GM23338 (cell line): ENCODE data around the gene RHBDF2. TPM values are rescaled to one million over a fixed set of nuclear protein-coding genes. Genes with fewer than 3 reads are reported as not detected.

ENCODE experiments used
- ATAC-seq: fragments of 200-7000 bp; cut with Tn5 transposase; 3 replicates; pipeline ENCODE4 v1.9.1; 2020
- DNase-seq: peaks from one replicate; pipeline ENCODE4 v3.0.0-alpha.2; 2015; ENCODE audit warnings: low spot score
- H2AFZ ChIP-seq: fragments of 200-600 bp; sonication (generic); 2 replicates; pipeline ENCODE4 v1.8.0; 2016; ENCODE audit warnings: antibody characterized with exemption, mild to moderate bottlenecking, moderate library complexity
- H3F3A ChIP-seq: fragments of 200-600 bp; sonication (generic); replicated peaks from 2 replicates; pipeline ENCODE4 v1.8.0; 2017; ENCODE audit warnings: antibody characterized with exemption, mixed run types, low read depth
- H3K27ac ChIP-seq: fragments of 200-600 bp; sonication (generic); 2 replicates; pipeline ENCODE4 v1.6.1; 2016; ENCODE audit warnings: low read depth
- H3K27me3 ChIP-seq: fragments of 200-600 bp; sonication (generic); 2 replicates; pipeline ENCODE4 v1.8.0; 2016; ENCODE audit warnings: mild to moderate bottlenecking, mixed run types, moderate library complexity; ENCODE audit not compliant: insufficient read depth
- H3K36me3 ChIP-seq: fragments of 200-600 bp; sonication (generic); 2 replicates; pipeline ENCODE4 v1.8.0; 2016; ENCODE audit warnings: mild to moderate bottlenecking; ENCODE audit not compliant: insufficient read depth
- H3K4me1 ChIP-seq: fragments of 200-600 bp; sonication (generic); 2 replicates; pipeline ENCODE4 v1.8.0; 2016; ENCODE audit warnings: mild to moderate bottlenecking, moderate library complexity; ENCODE audit not compliant: insufficient read depth
- H3K4me2 ChIP-seq: fragments of 200-600 bp; sonication (generic); 2 replicates; pipeline ENCODE4 v1.7.1; 2017; ENCODE audit warnings: mixed run types
- H3K4me3 ChIP-seq: fragments of 200-600 bp; sonication (generic); 2 replicates; pipeline ENCODE4 v1.6.1; 2016; ENCODE audit warnings: mixed run types
- H3K79me2 ChIP-seq: fragments of 200-600 bp; sonication (generic); replicated peaks from 2 replicates; pipeline ENCODE4 v1.8.0; 2017; ENCODE audit warnings: mild to moderate bottlenecking; ENCODE audit not compliant: insufficient read depth
- H3K9me2 ChIP-seq: fragments of 200-600 bp; sonication (generic); 2 replicates; pipeline ENCODE4 v1.8.0; 2017; ENCODE audit not compliant: insufficient read depth
- H4K20me1 ChIP-seq: fragments of 200-600 bp; sonication (generic); replicated peaks from 2 replicates; pipeline ENCODE4 v1.8.0; 2017; ENCODE audit warnings: mild to moderate bottlenecking; ENCODE audit not compliant: insufficient read depth
- H3K27ac Mint-ChIP-seq: 2 replicates; pipeline ENCODE4 v1.8.0; 2020; ENCODE audit warnings: inconsistent platforms, mild to moderate bottlenecking, moderate library complexity, mixed read lengths
- H3K27me3 Mint-ChIP-seq: 3 replicates; pipeline ENCODE4 v1.8.0; 2022; ENCODE audit warnings: low read depth, mild to moderate bottlenecking, moderate library complexity, mixed read lengths, inconsistent platforms; ENCODE audit not compliant: insufficient read depth, poor library complexity
- H3K36me3 Mint-ChIP-seq: 3 replicates; pipeline ENCODE4 v1.8.0; 2021; ENCODE audit warnings: low read depth, mild to moderate bottlenecking, inconsistent platforms, moderate library complexity, mixed read lengths
- H3K4me1 Mint-ChIP-seq: 3 replicates; pipeline ENCODE4 v1.8.0; 2020; ENCODE audit warnings: mild to moderate bottlenecking, inconsistent platforms, mixed read lengths
- H3K4me3 Mint-ChIP-seq: 3 replicates; pipeline ENCODE4 v1.8.0; 2021; ENCODE audit warnings: moderate library complexity, mild to moderate bottlenecking, inconsistent platforms, mixed read lengths
- H3K9me3 Mint-ChIP-seq: 3 replicates; pipeline ENCODE4 v1.8.0; 2020; ENCODE audit warnings: moderate library complexity, mild to moderate bottlenecking, inconsistent platforms, mixed read lengths
- CREB1 ChIP-seq: fragments of 250-450 bp; sonication (Bioruptor Pico); IDR thresholded peaks from 2 replicates; pipeline ENCODE4 v1.5.0; 2020; ENCODE audit warnings: low read depth, mild to moderate bottlenecking, moderate library complexity
- CTCF ChIP-seq, 2 experiments: fragments of 200-600 bp in 1 of 2; sonication (generic) in 1 of 2; conservative IDR thresholded peaks; 2 replicates each; pipeline versions ENCODE4 v1.5.1 to v1.6.1; 2016 to 2017; ENCODE audit warnings: antibody characterized with exemption in 2 of 2, low read depth in 2 of 2, mild to moderate bottlenecking in 2 of 2, moderate library complexity in 1 of 2
- EZH2phosphoT487 ChIP-seq: fragments of 200-600 bp; sonication (generic); IDR thresholded peaks from one replicate; pipeline ENCODE4 v1.8.1; 2018; ENCODE audit warnings: antibody characterized with exemption; ENCODE audit not compliant: unreplicated experiment
- JUNB ChIP-seq: IDR thresholded peaks from one replicate; pipeline ENCODE4 v1.6.1; 2016; ENCODE audit warnings: antibody characterized with exemption; ENCODE audit not compliant: unreplicated experiment
- POLR2AphosphoS5 ChIP-seq: IDR thresholded peaks from 2 replicates; pipeline ENCODE4 v1.6.1; 2016; ENCODE audit warnings: antibody characterized with exemption, low read depth
- REST ChIP-seq: IDR thresholded peaks from one replicate; pipeline ENCODE4 v1.6.1; 2018; ENCODE audit warnings: antibody characterized with exemption; ENCODE audit not compliant: unreplicated experiment
- STAT1 ChIP-seq: IDR thresholded peaks from one replicate; pipeline ENCODE4 v1.6.1; 2016; ENCODE audit warnings: antibody characterized with exemption; ENCODE audit not compliant: unreplicated experiment
- ZNF331 ChIP-seq: fragments of 250-450 bp; sonication (Bioruptor Pico); IDR thresholded peaks from 2 replicates; pipeline ENCODE4 v1.5.0; 2020; ENCODE audit warnings: low read depth, mild to moderate bottlenecking, moderate library complexity
- ZNF462 ChIP-seq: fragments of 250-450 bp; sonication (Bioruptor Pico); IDR thresholded peaks from 2 replicates; pipeline ENCODE4 v1.5.0; 2020; ENCODE audit warnings: mild to moderate bottlenecking, moderate library complexity
- polyA plus RNA-seq: library from polyadenylated mRNA; unstranded; fragments of >200 nt; fragmentation: Nextera tagmentation; extraction: Ambion mirVana; gene quantifications from 2 replicates; pipeline ENCODE4 v1.2.1, GENCODE V29; 2016
- total RNA-seq: library from RNA; depleted of rRNA; stranded (reverse); fragments of >200 nt; shearing (Covaris generic); gene quantifications from 2 replicates; pipeline ENCODE4 v1.2.3, GENCODE V29; 2014

RHBDF2 gene
- total and polyA plus RNA-seq, 2 experiments from 2014 or later: 9.4 to 29.5 TPM

- Histone ChIP-seq H3K4me1 (no peaks in the 10 kb centered on the region), H3K36me3 (no peaks in the 10 kb centered on the region), H2AFZ (no peak overlapping the region), H3K79me2 (no peaks in the 10 kb centered on the region), H3K27me3 (no peaks in the 10 kb centered on the region), H3K27ac (no peak overlapping the region), H3K9me2 (no peaks in the 10 kb centered on the region), H3K4me3 (no peak overlapping the region), H4K20me1 (no peaks in the 10 kb centered on the region), H3K4me2 (no peak overlapping the region), H3F3A (no peaks in the 10 kb centered on the region)
- Mint-ChIP-seq H3K4me3 (no peak overlapping the region), H3K27ac (no peak overlapping the region), H3K9me3 (no peaks in the 10 kb centered on the region), H3K4me1 (no peaks in the 10 kb centered on the region; the same call in 2 of the 3 replicates), H3K36me3 (no peaks in the 10 kb centered on the region; the same call in 2 of the 3 replicates), H3K27me3 (peaks cover 7% of the 10 kb centered on the region)
- ATAC-seq (no peak), DNase-seq (no peak)
- TF ChIP-seq EZH2phosphoT487: no peak
These were observed 20.6 kb downstream of the RHBDF2 start for GRCh38 chr17:76480632-76481031.

- Histone ChIP-seq H3K4me1 (no peaks in the 10 kb centered on the region), H3K79me2 (no peaks in the 10 kb centered on the region), H2AFZ (no peak overlapping the region), H3K27ac (no peak overlapping the region), H3K36me3 (no peaks in the 10 kb centered on the region), H3K4me2 (no peak overlapping the region), H3K27me3 (no peaks in the 10 kb centered on the region), H4K20me1 (no peaks in the 10 kb centered on the region), H3K9me2 (no peaks in the 10 kb centered on the region), H3F3A (no peaks in the 10 kb centered on the region), H3K4me3 (no peak overlapping the region)
- Mint-ChIP-seq H3K4me1 (no peaks in the 10 kb centered on the region; the same call in 2 of the 3 replicates), H3K36me3 (peaks cover 3% of the 10 kb centered on the region; the same call in 1 of the 3 replicates), H3K4me3 (no peak overlapping the region), H3K27ac (no peak overlapping the region), H3K27me3 (peaks cover 8% of the 10 kb centered on the region), H3K9me3 (no peaks in the 10 kb centered on the region)
- no peak for ATAC-seq
- no peak for DNase-seq
- TF ChIP-seq JUNB: no peak
- no peak for TF ChIP-seq POLR2AphosphoS5
- no peak for TF ChIP-seq STAT1
- TF ChIP-seq ZNF462: no peak
- TF ChIP-seq ZNF331 (CRISPR knock-in tag): no peak
- TF ChIP-seq CTCF (conservative IDR thresholded peaks at IDR 0.05; ENCODE audit: low read depth in 2 of 2): no peak
- no peak for TF ChIP-seq REST
- no peak for TF ChIP-seq CREB1
These were observed 21.6 kb downstream of the RHBDF2 start for GRCh38 chr17:76479515-76480060.
